ENCODE measurements around the gene PTPRU.

DNA sequence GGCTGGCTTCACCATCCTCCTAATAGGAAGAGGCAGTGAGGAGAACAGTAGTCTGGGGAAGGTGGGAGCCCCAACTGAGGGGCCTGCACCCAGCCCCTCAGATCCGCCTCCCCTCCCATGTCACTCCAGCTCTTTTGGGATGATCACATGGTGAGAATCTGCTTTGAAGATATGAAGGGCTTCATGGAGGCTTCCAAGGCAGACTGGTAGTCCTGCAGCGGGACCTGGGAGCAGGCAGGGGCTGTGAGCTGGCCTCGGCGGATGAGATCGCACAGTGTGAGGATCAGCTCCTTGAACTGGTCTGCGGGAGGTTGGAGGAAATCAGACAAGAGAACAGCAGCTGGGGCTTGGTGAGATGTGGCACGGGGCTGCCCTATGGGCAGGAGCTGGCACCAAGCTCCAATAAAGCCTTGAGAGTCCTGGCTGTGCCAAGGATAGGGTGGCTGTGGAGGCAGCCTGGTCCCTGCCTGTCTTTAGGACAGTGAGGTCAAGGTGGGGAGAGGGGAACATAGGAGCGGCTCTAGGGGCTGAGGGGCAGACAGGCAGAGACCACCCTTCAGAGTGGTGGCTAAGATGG is 42.4 kb upstream of the PTPRU start:
- TF ChIP-seq, protein P1, sequence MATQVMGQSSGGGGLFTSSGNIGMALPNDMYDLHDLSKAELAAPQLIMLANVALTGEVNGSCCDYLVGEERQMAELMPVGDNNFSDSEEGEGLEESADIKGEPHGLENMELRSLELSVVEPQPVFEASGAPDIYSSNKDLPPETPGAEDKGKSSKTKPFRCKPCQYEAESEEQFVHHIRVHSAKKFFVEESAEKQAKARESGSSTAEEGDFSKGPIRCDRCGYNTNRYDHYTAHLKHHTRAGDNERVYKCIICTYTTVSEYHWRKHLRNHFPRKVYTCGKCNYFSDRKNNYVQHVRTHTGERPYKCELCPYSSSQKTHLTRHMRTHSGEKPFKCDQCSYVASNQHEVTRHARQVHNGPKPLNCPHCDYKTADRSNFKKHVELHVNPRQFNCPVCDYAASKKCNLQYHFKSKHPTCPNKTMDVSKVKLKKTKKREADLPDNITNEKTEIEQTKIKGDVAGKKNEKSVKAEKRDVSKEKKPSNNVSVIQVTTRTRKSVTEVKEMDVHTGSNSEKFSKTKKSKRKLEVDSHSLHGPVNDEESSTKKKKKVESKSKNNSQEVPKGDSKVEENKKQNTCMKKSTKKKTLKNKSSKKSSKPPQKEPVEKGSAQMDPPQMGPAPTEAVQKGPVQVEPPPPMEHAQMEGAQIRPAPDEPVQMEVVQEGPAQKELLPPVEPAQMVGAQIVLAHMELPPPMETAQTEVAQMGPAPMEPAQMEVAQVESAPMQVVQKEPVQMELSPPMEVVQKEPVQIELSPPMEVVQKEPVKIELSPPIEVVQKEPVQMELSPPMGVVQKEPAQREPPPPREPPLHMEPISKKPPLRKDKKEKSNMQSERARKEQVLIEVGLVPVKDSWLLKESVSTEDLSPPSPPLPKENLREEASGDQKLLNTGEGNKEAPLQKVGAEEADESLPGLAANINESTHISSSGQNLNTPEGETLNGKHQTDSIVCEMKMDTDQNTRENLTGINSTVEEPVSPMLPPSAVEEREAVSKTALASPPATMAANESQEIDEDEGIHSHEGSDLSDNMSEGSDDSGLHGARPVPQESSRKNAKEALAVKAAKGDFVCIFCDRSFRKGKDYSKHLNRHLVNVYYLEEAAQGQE (IDR thresholded peaks at IDR 0.05; ENCODE audit: unreplicated experiment), result no peak
- TF ChIP-seq CTCF (conservative IDR thresholded peaks at IDR 0.05; ENCODE audit: low read depth in 2 of 2), result no peak
- TF ChIP-seq EZH2phosphoT487 (IDR thresholded peaks at IDR 0.05; ENCODE audit: unreplicated experiment), result no peak
- TF ChIP-seq POLR2AphosphoS5 (IDR thresholded peaks at IDR 0.05; ENCODE audit: low read depth), result no peak
- no peak for TF ChIP-seq CREB1 (CRISPR knock-in tag; IDR thresholded peaks at IDR 0.05; ENCODE audit: low read depth)
- TF ChIP-seq EZH2 (IDR thresholded peaks at IDR 0.05; ENCODE audit: low read depth, unreplicated experiment), result no peak
- TF ChIP-seq JUNB (IDR thresholded peaks at IDR 0.05; ENCODE audit: unreplicated experiment), result no peak

Data from GM23338 (cell line).